GM20000 (cell line): ENCODE data around the gene FYN.
"Not testable (repeated sequence)": the region's sequence is repeated elsewhere in the genome, so short reads cannot be mapped to it uniquely, and the experiment has no call there.

Experiments
- DNase-seq: peaks from one replicate; pipeline ENCODE4 v3.0.0; 2012; ENCODE audit warnings: low spot score
- TF ChIP-seq, protein P1 (sequence below): IDR thresholded peaks from 2 replicates; pipeline ENCODE4 v1.5.1; 2012; ENCODE audit warnings: mild to moderate bottlenecking, control low read depth; ENCODE audit errors: extremely low read depth, missing control alignments

FYN gene

DNA sequence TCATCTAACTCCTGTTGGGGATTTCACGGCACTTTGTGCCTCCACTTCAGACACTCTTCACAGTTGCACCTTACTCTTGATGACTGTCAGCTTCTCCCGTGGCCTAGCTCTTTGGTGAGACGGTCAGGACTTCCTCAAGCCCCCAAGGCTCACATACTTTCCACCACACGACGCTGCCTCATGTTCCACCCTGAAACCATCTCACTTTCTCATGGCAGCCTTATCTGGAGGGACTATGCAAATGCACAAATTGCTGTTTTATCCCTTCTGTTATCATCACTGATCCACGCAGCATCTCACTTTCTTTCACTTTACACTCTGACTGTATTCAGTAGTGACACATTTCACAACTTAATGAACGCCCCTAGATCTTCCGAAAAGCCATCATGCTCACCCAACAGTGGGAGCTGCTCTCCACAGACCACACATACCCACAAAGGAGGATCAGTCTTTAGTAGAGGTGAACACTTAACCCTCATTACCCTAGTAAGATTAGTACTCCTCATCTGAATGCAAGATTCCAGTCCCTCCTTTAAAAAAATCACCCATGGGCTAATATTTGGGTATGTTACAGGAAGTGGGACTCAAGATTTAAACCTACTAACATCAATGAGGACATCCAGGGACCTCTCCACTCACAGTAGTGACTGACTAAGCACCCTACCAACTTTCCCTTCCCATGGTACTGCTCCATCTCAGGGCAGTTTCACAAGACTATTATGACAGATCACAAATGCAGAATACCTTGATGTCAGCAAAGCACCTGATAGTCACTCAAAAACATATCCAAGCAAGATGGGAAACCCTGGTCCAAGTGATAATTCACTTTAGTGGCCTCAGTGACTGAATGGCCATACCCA is 35.4 kb downstream of the FYN start:
- TF ChIP-seq, protein P1, sequence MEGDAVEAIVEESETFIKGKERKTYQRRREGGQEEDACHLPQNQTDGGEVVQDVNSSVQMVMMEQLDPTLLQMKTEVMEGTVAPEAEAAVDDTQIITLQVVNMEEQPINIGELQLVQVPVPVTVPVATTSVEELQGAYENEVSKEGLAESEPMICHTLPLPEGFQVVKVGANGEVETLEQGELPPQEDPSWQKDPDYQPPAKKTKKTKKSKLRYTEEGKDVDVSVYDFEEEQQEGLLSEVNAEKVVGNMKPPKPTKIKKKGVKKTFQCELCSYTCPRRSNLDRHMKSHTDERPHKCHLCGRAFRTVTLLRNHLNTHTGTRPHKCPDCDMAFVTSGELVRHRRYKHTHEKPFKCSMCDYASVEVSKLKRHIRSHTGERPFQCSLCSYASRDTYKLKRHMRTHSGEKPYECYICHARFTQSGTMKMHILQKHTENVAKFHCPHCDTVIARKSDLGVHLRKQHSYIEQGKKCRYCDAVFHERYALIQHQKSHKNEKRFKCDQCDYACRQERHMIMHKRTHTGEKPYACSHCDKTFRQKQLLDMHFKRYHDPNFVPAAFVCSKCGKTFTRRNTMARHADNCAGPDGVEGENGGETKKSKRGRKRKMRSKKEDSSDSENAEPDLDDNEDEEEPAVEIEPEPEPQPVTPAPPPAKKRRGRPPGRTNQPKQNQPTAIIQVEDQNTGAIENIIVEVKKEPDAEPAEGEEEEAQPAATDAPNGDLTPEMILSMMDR = no peak
- peak; percentile 30 for DNase-seq

DNA sequence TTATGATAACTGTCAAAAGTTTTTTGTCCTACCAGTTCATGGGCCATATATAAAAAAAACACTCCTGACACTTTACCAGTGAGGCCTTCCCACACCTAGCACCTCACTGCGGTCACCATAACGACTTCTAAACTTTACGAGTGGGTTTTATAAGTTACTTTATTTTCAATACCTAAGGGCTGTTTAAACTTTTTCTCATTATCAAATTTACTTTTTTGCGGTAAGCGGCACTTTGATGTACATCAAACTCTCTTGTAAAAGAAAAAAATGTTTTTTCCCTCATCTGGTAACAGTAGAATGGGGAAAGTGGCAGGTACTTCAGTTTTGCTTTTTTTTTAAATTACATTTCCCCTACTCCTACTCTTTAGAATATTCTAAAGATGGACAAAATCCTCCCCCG is 36.2 kb downstream of the FYN start:
- no peak for DNase-seq
- TF ChIP-seq, protein P1 = no peak

DNA sequence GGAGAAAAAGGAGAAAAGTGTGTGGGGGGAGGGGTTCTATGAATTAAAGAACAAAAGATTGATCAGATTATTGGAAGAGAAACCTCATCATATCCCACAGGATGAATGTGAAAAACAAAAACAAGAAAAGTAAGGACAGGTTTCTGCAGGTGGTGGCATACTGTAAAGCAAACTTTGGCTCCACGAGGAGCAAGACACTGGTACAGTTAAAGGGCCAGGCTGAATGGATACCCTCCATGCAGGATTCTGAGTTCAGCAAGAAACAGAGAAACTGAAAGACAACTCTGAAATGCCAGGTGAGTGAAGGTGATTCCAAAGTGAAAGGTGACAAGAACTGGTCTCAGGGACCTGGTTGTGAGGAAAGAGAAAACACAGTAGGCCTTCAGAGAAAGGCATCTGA is 37.4 kb downstream of the FYN start:
- TF ChIP-seq, protein P1 = no peak

DNA sequence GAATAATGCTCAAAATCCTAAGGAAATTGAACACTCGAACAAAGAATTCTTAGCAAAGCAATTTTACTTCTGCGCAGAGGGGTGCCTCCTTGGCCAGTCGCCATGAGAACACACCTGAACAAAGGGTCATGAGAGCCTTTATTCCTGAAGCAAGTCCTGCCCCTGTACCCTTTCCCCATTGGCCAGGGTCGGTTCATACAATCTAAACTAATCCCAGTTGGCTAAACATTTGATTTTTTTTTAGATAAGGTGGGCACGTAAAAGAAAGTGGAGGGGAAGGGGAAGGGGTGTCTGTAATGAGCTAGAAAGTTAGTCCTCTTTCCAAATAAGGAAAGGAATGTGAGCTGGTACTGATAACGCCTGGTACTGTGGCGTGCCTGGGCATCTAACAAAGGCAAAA is 37.9 kb downstream of the FYN start:
- not testable (repeated sequence) for DNase-seq

More for the DNA sequence above, 37.4 kb downstream of the FYN start:
- no peak for DNase-seq

DNA sequence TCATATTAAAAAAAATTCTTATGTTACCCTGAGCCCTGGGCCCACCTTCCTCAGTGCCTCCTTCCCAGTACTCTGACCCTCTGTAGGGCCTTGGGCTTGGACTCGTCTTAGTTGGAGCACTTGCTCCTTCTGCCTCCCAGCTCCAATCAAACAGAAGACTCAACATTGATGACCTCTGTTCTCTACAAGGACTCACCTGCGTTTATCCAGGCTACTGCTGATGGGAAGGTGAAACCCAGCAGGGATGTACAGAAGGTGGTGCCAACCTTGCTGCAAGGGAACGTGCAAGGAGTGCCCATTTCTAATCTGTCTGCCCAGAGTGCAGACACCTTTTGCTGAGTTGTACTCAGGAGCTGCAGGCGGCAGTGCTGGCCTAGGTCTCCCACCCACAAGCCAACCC is 38.9 kb downstream of the FYN start:
- DNase-seq = no peak
- TF ChIP-seq, protein P1 = no peak

DNA sequence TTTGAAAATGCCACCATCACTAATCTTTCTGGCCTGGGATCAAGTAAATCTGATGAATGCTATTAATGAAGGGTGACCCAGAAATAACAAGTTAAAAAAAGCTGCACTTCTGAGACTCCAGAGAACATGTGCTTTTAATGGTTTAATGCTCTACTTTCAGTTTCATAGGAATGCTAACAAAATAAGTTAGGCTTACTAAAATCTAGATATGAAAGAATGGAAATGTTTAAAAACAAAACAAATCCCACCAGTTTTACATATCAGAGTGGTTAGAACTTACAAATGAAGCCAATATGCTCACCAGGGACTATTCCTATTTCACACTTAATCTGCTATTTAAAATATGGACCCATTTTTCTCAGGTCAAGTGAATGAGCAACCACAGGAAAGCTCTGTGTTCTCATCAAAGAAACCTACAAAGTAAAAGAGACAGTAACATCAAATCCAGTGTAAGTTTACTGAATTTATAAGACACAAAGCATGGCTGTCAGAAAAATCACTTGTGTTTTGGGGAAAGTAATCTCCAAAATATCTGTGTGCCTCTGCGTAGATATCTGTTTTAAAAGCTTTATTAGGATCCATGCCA is 40.3 kb downstream of the FYN start:
- TF ChIP-seq, protein P1 = no peak
- DNase-seq = peak; percentile 18

DNA sequence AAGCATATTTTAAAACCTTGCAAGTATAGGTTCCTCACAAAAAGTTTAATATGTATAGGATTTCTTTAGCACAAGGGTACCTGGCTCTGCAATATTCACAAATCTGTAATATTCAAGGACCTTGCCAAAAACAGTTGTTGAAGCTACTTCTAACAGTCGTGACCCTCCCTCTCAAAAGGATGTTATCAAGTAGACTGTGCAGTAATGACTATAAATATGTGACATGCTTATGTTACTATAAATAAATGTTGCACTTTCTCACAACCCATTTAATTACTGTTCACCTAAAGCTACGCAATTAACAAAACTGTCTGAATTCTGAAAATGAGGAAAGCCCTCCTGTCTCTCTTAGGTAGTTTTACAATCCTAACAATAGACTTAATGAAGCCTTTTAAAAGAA is 41.8 kb downstream of the FYN start:
- no peak for DNase-seq
- TF ChIP-seq, protein P1 = no peak
